Body of pancreas (tissue), 4 donors: Measurements from ENCODE around the gene EBF4. TPM values are rescaled to one million over a fixed set of nuclear protein-coding genes. Genes with fewer than 3 reads are reported as not detected.

Experiments used
- ATAC-seq: fragments of 150-250 bp; one replicate; pipeline ENCODE4 v1.9.1; 2016
- DNase-seq, 4 donors: peaks; one replicate each; pipeline ENCODE4 v3.0.0-alpha.2; 2019
- H3K27ac ChIP-seq, 4 donors: fragments of 200-600 bp; sonication (generic); 1 replicate in 3 of 4; 2 replicates in 1 of 4; pipeline versions ENCODE4 v1.5.1 to v1.6.1; 2016 to 2019; ENCODE audit warnings: mild to moderate bottlenecking in 1 of 4, mixed read lengths in 1 of 4, moderate library complexity in 1 of 4
- H3K27me3 ChIP-seq, 2 donors: fragments of 200-600 bp; sonication (generic); one replicate each; pipeline ENCODE4 v1.6.0; 2016; ENCODE audit warnings: mild to moderate bottlenecking in 1 of 2
- H3K36me3 ChIP-seq, 2 donors: fragments of 200-600 bp; sonication (generic); replicated peaks in 1 of 2; 2 replicates each; pipeline ENCODE4 v1.5.1; 2016; ENCODE audit warnings: low read depth in 2 of 2; ENCODE audit not compliant: insufficient read depth in 1 of 2
- H3K4me1 ChIP-seq: fragments of 200-600 bp; sonication (generic); one replicate; pipeline ENCODE4 v1.6.0; 2016
- H3K4me3 ChIP-seq, 2 donors: fragments of 200-600 bp; sonication (generic); 1 replicate in 1 of 2; 2 replicates in 1 of 2; pipeline ENCODE4 v1.5.1; 2016 to 2019
- H3K9me3 ChIP-seq, 3 donors: fragments of 200-600 bp; sonication (generic); 1 replicate in 2 of 3; 2 replicates in 1 of 3; pipeline ENCODE4 v1.5.1; 2016
- CTCF ChIP-seq, 7 experiments: fragments of 450-650 bp in 4 of 7; fragments of 200-600 bp in 3 of 7; sonication (generic) in 3 of 7; IDR thresholded peaks; one replicate each; pipeline ENCODE4 v1.5.1; 2016 to 2019; ENCODE audit warnings: antibody characterized with exemption in 7 of 7
- POLR2A ChIP-seq, 3 donors: fragments of 450-650 bp; IDR thresholded peaks; one replicate each; pipeline ENCODE4 v1.6.1; 2016; ENCODE audit warnings: antibody characterized with exemption in 3 of 3, mild to moderate bottlenecking in 2 of 3
- WGBS, 2 donors: methylation state at CpG; one replicate each; pipeline ENCODE4 v1.1.5; 2017; 5-methylcytosine and 5-hydroxymethylcytosine counted together
- intact Hi-C: fragments of 100-400 bp; cut with DNase I; formaldehyde crosslinking; loops from one replicate; pipeline ENCODE4 v1.15.1; 2023
- total RNA-seq, 2 donors: library from RNA; depleted of rRNA; stranded (reverse); fragments of >200 nt; gene quantifications; one replicate each; pipeline ENCODE4 v1.1.0, GENCODE V29; 2016

The EBF4 gene
- total RNA-seq, 2 donors from 2014 or later = 9.6 to 13.0 TPM

GRCh38 chr20:2742934-2743559, 50.5 kb downstream of the EBF4 start:
- Histone ChIP-seq H3K4me3 (no peak overlapping the region), H3K36me3 (no peaks in the 10 kb centered on the region), H3K9me3 (no peaks in the 10 kb centered on the region), H3K27ac (no peak overlapping the region), H3K27me3 (no peaks in the 10 kb centered on the region), H3K4me1 (no peaks in the 10 kb centered on the region)
- peak; percentile 75 for ATAC-seq
- intact Hi-C loops = no loop called here
- DNase-seq = peak; percentile 55 to 69 (median 64)
- 5 to 8% methylated on average over 10 to 12 of the region's 12 CpGs for WGBS, 2 donors
- TF ChIP-seq CTCF (IDR thresholded peaks at IDR 0.05) = peak; percentile 58 to 85 (median 66)
- TF ChIP-seq POLR2A (IDR thresholded peaks at IDR 0.05) = no peak

GRCh38 chr20:2745060-2745910, 52.7 kb downstream of the EBF4 start:
- 72 to 74% methylated on average over 11 to 12 of the region's 12 CpGs for WGBS, 2 donors
- no peaks in the 10 kb centered on the region for H3K27me3 ChIP-seq
- no peak for DNase-seq
- peaks cover 2% of the 10 kb centered on the region for H3K4me1 ChIP-seq
- TF ChIP-seq POLR2A (IDR thresholded peaks at IDR 0.05) (no peak), CTCF (IDR thresholded peaks at IDR 0.05) (no peak)
- H3K27ac ChIP-seq = no peak overlapping the region
- H3K36me3 ChIP-seq = no peaks in the 10 kb centered on the region
- ATAC-seq = no peak
- H3K9me3 ChIP-seq = no peaks in the 10 kb centered on the region
- intact Hi-C loops = no loop called here
- no peak overlapping the region for H3K4me3 ChIP-seq

GRCh38 chr20:2745936-2746635, 53.5 kb downstream of the EBF4 start:
- Histone ChIP-seq H3K4me3 (no peak overlapping the region), H3K36me3 (no peaks in the 10 kb centered on the region), H3K9me3 (no peaks in the 10 kb centered on the region), H3K27me3 (no peaks in the 10 kb centered on the region), H3K27ac (no peak overlapping the region), H3K4me1 (peaks cover 10% of the 10 kb centered on the region)
- intact Hi-C loops = no loop called here
- WGBS, 2 donors = 78 to 82% methylated on average over 4 of the region's 4 CpGs
- TF ChIP-seq POLR2A (IDR thresholded peaks at IDR 0.05) = no peak
- TF ChIP-seq CTCF (IDR thresholded peaks at IDR 0.05) = no peak
- no peak for ATAC-seq
- no peak for DNase-seq

- 55 to 65% methylated on average over 8 of the region's 8 CpGs for WGBS, 2 donors
These were observed 54.2 kb downstream of the EBF4 start for GRCh38 chr20:2746636-2747265.

More at GRCh38 chr20:2746636-2747265, 54.2 kb downstream of the EBF4 start:
- Histone ChIP-seq H3K36me3 (no peaks in the 10 kb centered on the region), H3K4me3 (no peak overlapping the region), H3K4me1 (peaks cover 17% of the 10 kb centered on the region), H3K27ac (no peak overlapping the region), H3K9me3 (no peaks in the 10 kb centered on the region), H3K27me3 (no peaks in the 10 kb centered on the region)
- DNase-seq = no peak
- intact Hi-C loops = no loop called here
- no peak for TF ChIP-seq CTCF (IDR thresholded peaks at IDR 0.05)
- TF ChIP-seq POLR2A (IDR thresholded peaks at IDR 0.05) = no peak
- no peak for ATAC-seq
